GM12892 (cell line): Measurements from ENCODE around the gene ABHD17A.

ENCODE experiments used
- POLR2A ChIP-seq: IDR thresholded peaks from 2 replicates; pipeline ENCODE4 v1.6.1; 2011; ENCODE audit warnings: low read depth, low read length, control low read depth
- POLR2AphosphoS5 ChIP-seq: IDR thresholded peaks from 2 replicates; pipeline ENCODE4 v1.6.1; 2011; ENCODE audit warnings: low read depth, low read length, control low read depth

DNA sequence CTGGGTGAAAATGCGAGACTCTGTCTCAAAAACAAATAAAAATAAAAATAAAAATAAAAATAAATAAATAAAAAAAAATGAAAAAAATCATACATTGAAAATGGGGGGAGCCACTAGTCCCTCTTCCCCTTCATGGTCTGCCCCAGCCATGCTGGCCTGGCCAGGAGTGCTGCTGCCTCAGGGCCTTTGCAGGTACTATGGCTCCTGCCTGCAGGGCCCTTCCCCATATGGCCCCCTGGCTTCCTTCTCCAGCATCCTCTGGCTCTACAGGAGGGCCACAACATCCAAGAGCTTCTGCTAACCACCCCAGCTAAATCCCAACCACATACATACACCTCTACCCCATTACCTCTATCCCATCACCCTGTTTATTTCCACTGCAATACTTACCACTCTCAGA lies 4.6 kb upstream of the ABHD17A start:
- TF ChIP-seq POLR2A (no peak), POLR2AphosphoS5 (no peak)
